Measurements from ENCODE around the gene LRRC18.

The LRRC18 gene

DNA sequence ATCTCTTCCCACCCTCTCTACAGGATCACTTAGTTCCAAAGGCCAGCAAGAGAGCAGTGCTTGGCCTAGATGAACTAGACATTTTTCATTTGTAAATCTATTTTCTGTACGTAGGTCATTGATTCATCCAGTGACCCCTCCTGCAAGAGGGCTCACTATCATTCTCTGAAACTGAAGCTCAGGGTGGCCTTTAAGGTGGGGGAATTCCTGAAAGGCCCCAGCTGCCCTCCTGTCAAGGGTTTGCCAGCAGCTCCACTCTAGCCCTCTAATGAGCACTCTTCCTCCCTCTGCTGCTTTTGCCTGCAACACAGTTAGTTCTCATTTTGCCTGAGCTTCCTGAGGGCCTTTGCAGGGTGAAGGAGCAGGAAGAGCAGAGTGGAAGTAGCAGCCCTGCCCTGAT, 41.2 kb downstream of the LRRC18 start:
- Histone ChIP-seq H3K36me3 (ENCODE audit: control insufficient read depth, insufficient read depth, low read length) (no peaks in the 10 kb centered on the region), H3K4me1 (no peaks in the 10 kb centered on the region), H3K4me2 (ENCODE audit: low read length) (no peak overlapping the region), H3K27ac (no peak overlapping the region), H3K4me3 (ENCODE audit: low read depth, low read length) (no peak overlapping the region), H3K9ac (no peak overlapping the region), H3K9me3 (ENCODE audit: control insufficient read depth, low read length) (no peaks in the 10 kb centered on the region), H2AFZ (no peak overlapping the region), H3K79me2 (no peaks in the 10 kb centered on the region), H3K27me3 (ENCODE audit: control insufficient read depth, insufficient read depth, low read length) (no peaks in the 10 kb centered on the region)
- TF ChIP-seq, protein P1, sequence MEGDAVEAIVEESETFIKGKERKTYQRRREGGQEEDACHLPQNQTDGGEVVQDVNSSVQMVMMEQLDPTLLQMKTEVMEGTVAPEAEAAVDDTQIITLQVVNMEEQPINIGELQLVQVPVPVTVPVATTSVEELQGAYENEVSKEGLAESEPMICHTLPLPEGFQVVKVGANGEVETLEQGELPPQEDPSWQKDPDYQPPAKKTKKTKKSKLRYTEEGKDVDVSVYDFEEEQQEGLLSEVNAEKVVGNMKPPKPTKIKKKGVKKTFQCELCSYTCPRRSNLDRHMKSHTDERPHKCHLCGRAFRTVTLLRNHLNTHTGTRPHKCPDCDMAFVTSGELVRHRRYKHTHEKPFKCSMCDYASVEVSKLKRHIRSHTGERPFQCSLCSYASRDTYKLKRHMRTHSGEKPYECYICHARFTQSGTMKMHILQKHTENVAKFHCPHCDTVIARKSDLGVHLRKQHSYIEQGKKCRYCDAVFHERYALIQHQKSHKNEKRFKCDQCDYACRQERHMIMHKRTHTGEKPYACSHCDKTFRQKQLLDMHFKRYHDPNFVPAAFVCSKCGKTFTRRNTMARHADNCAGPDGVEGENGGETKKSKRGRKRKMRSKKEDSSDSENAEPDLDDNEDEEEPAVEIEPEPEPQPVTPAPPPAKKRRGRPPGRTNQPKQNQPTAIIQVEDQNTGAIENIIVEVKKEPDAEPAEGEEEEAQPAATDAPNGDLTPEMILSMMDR (IDR thresholded peaks at IDR 0.05) = no peak

DNA sequence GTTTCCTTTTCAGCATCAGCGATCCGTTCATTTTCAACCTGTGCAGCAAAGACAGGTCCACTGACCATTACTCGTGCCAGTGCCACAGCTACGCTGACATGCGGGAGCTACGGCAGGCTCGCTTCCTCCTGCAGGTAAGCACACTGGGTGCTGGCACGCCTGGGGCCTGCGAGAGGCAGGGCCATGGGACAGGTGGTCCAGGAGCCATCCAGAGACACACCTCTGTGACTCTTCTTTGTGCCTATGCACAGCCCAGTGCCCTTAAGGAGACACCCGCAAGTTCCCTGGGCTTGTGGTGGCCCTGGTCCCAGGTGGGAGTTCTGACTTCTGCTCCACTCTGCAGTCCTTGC, 42.2 kb downstream of the LRRC18 start:
- TF ChIP-seq, protein P1 (IDR thresholded peaks at IDR 0.05) = no peak
- no peak overlapping the region for H3K4me2 ChIP-seq (ENCODE audit: low read length)
- no peak overlapping the region for H3K27ac ChIP-seq
- H2AFZ ChIP-seq = no peak overlapping the region
- H3K27me3 ChIP-seq (ENCODE audit: control insufficient read depth, insufficient read depth, low read length) = no peaks in the 10 kb centered on the region
- no peaks in the 10 kb centered on the region for H3K9me3 ChIP-seq (ENCODE audit: control insufficient read depth, low read length)
- no peaks in the 10 kb centered on the region for H3K36me3 ChIP-seq (ENCODE audit: control insufficient read depth, insufficient read depth, low read length)
- H3K9ac ChIP-seq = no peak overlapping the region
- H3K79me2 ChIP-seq = no peaks in the 10 kb centered on the region
- no peak overlapping the region for H3K4me3 ChIP-seq (ENCODE audit: low read depth, low read length)
- no peaks in the 10 kb centered on the region for H3K4me1 ChIP-seq

DNA sequence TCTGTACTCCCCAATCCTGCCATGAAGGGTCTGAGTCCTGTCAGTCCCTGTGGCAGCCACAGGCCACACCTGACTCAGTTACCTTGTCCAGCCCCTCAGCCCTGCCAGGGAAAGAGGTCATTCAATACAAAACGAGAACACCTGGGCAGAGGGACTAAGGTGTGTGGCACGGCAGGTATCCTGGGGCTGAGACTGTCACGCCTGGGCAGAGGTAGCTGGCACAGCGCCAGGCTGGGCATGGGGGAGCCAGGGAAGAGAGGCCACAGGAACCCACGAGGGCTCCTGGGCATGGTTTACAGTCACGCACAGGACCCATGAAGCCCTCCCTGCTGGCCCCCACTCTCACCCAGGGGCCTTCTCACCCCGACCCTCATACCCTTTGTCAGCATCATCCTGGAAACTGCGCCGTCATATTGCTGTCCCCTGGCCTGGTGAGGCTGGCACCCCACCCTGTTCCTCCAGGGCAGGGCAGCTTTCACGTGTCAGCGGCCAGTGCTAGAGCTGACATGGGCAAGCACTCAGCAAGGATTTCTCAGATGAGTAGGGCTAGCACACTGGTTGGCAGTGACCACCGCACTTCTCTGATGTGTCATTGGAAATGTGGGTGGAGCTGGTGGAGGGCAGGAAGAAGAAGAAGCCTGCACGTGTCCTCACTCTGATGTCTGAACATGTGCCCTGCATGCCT, 42.7 kb downstream of the LRRC18 start:
- Histone ChIP-seq H3K27ac (no peak overlapping the region), H3K4me3 (ENCODE audit: low read depth, low read length) (no peak overlapping the region), H3K4me1 (no peaks in the 10 kb centered on the region), H3K4me2 (ENCODE audit: low read length) (no peak overlapping the region), H3K9me3 (ENCODE audit: control insufficient read depth, low read length) (no peaks in the 10 kb centered on the region), H2AFZ (no peak overlapping the region), H3K79me2 (no peaks in the 10 kb centered on the region), H3K9ac (no peak overlapping the region), H3K36me3 (ENCODE audit: control insufficient read depth, insufficient read depth, low read length) (no peaks in the 10 kb centered on the region), H3K27me3 (ENCODE audit: control insufficient read depth, insufficient read depth, low read length) (no peaks in the 10 kb centered on the region)
- TF ChIP-seq, protein P1 (IDR thresholded peaks at IDR 0.05) = no peak

DNA sequence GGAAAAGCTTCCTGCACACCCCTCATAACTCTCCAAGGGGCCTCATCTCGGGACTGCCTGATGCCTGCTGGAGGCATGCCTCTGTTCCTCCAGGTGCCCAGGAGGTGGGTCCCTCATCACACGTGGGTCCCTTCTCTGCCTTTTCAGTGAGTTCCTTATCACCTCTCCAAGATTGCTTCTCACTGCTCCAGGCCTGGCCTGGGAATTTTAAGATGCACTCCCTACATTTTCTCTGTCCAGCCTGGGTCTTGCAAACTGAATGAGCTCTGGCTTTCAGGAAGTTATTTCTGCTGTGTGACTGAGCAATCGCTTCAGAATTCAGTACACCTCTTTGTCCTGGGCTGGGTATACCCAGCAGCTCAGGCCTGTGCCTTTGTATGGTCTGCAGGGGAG, 43.8 kb downstream of the LRRC18 start:
- Histone ChIP-seq H3K4me3 (ENCODE audit: low read depth, low read length) (no peak overlapping the region), H3K27ac (no peak overlapping the region), H3K9ac (no peak overlapping the region), H3K4me2 (ENCODE audit: low read length) (no peak overlapping the region), H3K27me3 (ENCODE audit: control insufficient read depth, insufficient read depth, low read length) (no peaks in the 10 kb centered on the region), H3K4me1 (no peaks in the 10 kb centered on the region), H3K9me3 (ENCODE audit: control insufficient read depth, low read length) (no peaks in the 10 kb centered on the region), H2AFZ (no peak overlapping the region), H3K36me3 (ENCODE audit: control insufficient read depth, insufficient read depth, low read length) (no peaks in the 10 kb centered on the region), H3K79me2 (no peaks in the 10 kb centered on the region)
- TF ChIP-seq, protein P1 (IDR thresholded peaks at IDR 0.05) = no peak
